Measurements from ENCODE around the gene SETD1A. TPM values are rescaled to one million over a fixed set of nuclear protein-coding genes. Genes with fewer than 3 reads are reported as not detected.

SETD1A gene
- total and polyA plus RNA-seq, 2 of the 4 experiments (the other 2 are of a cell fraction): 0.54 to 5.8 TPM

DNA sequence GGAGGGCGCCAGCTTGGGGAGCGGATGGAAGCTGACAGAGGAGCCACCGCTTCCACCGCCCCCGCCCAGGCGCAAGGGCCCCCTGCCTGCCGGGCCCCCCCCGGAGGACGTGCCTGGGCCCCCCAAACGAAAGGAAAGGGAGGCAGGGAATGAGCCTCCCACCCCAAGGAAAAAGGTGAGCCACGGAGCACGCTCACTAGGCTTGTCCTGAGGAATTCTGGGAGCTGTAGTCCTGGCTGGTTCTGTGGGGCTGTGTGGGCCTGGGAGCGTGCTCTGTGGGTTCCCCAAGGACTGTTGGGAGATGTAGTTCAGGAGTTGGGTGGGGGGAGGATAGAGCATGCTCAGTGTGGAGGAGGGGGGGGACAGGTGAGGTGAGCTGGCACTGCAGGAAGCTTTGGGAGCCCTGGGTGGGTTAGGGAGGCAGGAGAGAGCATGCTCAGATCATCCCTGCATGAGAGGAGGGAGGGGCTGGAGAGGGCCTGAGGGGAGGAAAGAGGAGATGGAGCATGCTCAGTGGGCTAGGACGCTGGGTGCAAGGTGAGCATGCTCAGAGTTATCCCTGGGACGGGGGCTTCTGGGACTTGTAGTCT is 29.7 kb upstream of the SETD1A start:
- 59% methylated on average over 3 of the region's 15 CpGs; no CpG with 5 or more reads in 1 of the 2 experiments for WGBS, 2 experiments (ENCODE audit: extremely low coverage in 2 of 2, insufficient read length in 1 of 2)
- dilution Hi-C loops (cut with HindIII; ENCODE audit: low sequenced_read_pairs, unreplicated experiment): no loop called here
- no peak overlapping the region for H3K18ac ChIP-seq (ENCODE audit: low read depth, low read length)
- H3K56ac ChIP-seq (ENCODE audit: extremely low read depth, insufficient read depth, low read length): no peak overlapping the region
- H3K4ac ChIP-seq (ENCODE audit: low read depth, low read length): no peak overlapping the region
- H3K9ac ChIP-seq (ENCODE audit: low read depth, low read length): no peak overlapping the region
- H4K91ac ChIP-seq (ENCODE audit: insufficient read depth, low read depth, low read length): no peak overlapping the region
- no peak overlapping the region for H3K27ac ChIP-seq (ENCODE audit: insufficient read depth, low read length)
- H2AK5ac ChIP-seq (ENCODE audit: low read depth, low read length): no peak overlapping the region
- H2AFZ ChIP-seq (replicated peaks; ENCODE audit: low read length, poor library complexity): peak overlapping the region; percentile 32
- peaks cover 4% of the 10 kb centered on the region; the same call in 1 of the 2 replicates for H4K20me1 ChIP-seq (ENCODE audit: insufficient read depth, low read length)
- H3K4me3 ChIP-seq (ENCODE audit: insufficient read depth, low read depth, low read length): no peak overlapping the region
- H4K8ac ChIP-seq (ENCODE audit: low read depth in 2 of 2, low read length in 2 of 2): no peak overlapping the region
- no peak overlapping the region for H3K14ac ChIP-seq (replicated peaks; ENCODE audit: low read depth, low read length)
- no peak overlapping the region for H4K5ac ChIP-seq (ENCODE audit: low read depth, low read length)
- TF ChIP-seq SMC3 (IDR thresholded peaks at IDR 0.05; ENCODE audit: low read depth, low read length) (no peak), CHD1 (IDR thresholded peaks at IDR 0.05; ENCODE audit: low read depth, low read length) (no peak)
- in situ Hi-C loops (cut with MboI; ENCODE audit: low sequenced_read_pairs): no loop called here
- POLR2A ChIA-PET (ENCODE audit: unreplicated experiment): no interaction called here
- BruUV-seq (replicated peaks): no TSS peak
- H3K23ac ChIP-seq (ENCODE audit: low read depth, low read length): no peak overlapping the region
- no peaks in the 10 kb centered on the region for H3K9me3 ChIP-seq (ENCODE audit: control insufficient read depth, insufficient read depth, low read length)
- no peak overlapping the region for H2BK15ac ChIP-seq (ENCODE audit: low read depth, low read length)
- H3K36me3 ChIP-seq (ENCODE audit: control insufficient read depth, insufficient read depth, low read length): peaks cover 40% of the 10 kb centered on the region
- no peak for ATAC-seq (ENCODE audit: low read depth)
- H2BK120ac ChIP-seq (ENCODE audit: low read depth, low read length): no peak overlapping the region
- H3K9me1 ChIP-seq (ENCODE audit: insufficient read depth, low read length): no peaks in the 10 kb centered on the region
- H2BK20ac ChIP-seq (ENCODE audit: low read depth, low read length): no peak overlapping the region
- no peaks in the 10 kb centered on the region for H3K27me3 ChIP-seq (ENCODE audit: control insufficient read depth, insufficient read depth, low read length)
- peaks cover 2% of the 10 kb centered on the region; the same call in 1 of the 2 replicates for H3K4me1 ChIP-seq (ENCODE audit: control insufficient read depth, insufficient read depth, low read length)
- intact Hi-C loops (cut with micrococcal nuclease): no loop called here
- no peak overlapping the region for H2BK5ac ChIP-seq (ENCODE audit: low read depth, low read length, poor library complexity, severe bottlenecking)
- H3K79me1 ChIP-seq (ENCODE audit: low read depth in 1 of 2, low read length in 2 of 2): peaks cover 0 to 41% of the 10 kb centered on the region in 2 experiments; a peak in 2 of 4 replicates
- DNase-seq: peak; percentile 25
- H2AK9ac ChIP-seq (replicated peaks; ENCODE audit: low read depth, low read length, poor library complexity): no peak overlapping the region
- CTCF ChIA-PET: no interaction called here
- H3K4me2 ChIP-seq (ENCODE audit: low read depth, low read length): no peak overlapping the region

Measured in IMR-90 (cell line).